D721Med (cell line): ENCODE results near the gene RNF4.

Source experiments
- DNase-seq: peaks from one replicate; pipeline ENCODE4 v3.0.0; 2011; ENCODE audit warnings: low spot score; ENCODE audit not compliant: insufficient read length
- FAIRE-seq: peaks from 2 replicates; lab custom pipeline; 2011; peaks lifted over from hg19 to GRCh38; lab: Jason Lieb, UNC
- TF ChIP-seq, protein P1 (sequence below): IDR thresholded peaks from 2 replicates; pipeline ENCODE4 v1.5.1; 2012; ENCODE audit warnings: mild to moderate bottlenecking, control low read depth; ENCODE audit not compliant: insufficient read depth; ENCODE audit errors: missing control alignments

Gene RNF4

DNA sequence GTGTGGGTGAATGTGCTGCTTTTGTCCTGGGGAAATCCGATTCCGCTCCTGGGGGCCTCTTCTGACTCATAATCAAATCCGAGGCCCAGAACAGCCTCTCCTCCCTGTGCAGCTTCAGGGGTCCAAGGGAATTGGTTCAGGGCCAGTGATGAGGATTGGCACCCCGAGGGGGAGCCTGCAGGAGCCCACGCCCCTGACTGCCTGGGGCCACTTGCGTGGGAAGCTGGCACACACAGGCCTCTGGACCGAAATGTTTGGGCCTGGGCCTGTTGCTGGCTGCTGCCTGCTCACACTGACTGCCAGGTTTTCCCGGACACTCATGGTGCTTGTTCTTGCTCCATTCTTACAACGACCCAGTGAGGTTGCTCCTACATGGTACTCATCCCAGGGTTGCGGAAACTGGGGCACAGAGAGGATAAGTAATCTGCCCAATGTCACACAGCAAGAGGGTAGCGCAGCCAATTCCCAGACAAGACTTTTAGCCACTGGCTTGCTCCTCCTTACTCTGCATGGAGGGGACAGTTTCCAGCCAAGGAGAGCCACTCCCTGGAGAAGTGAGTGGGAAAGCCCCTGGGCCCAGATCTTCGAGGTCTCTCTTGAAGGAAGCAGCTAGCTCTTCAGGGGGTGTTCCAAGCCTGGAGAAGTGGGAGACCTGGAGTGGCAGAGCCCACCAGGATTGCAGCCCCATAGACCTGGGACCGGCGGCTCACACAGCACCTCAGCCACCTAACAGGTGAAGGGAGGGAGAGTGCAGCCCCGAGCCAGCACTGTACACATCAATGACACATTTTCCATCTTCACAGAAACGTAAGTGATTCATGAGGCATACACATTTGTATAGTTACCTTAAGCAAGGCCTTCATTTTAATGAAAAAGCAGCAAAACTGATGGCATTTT is 29.8 kb upstream of the RNF4 start:
- no peak for FAIRE-seq
- TF ChIP-seq, protein P1, sequence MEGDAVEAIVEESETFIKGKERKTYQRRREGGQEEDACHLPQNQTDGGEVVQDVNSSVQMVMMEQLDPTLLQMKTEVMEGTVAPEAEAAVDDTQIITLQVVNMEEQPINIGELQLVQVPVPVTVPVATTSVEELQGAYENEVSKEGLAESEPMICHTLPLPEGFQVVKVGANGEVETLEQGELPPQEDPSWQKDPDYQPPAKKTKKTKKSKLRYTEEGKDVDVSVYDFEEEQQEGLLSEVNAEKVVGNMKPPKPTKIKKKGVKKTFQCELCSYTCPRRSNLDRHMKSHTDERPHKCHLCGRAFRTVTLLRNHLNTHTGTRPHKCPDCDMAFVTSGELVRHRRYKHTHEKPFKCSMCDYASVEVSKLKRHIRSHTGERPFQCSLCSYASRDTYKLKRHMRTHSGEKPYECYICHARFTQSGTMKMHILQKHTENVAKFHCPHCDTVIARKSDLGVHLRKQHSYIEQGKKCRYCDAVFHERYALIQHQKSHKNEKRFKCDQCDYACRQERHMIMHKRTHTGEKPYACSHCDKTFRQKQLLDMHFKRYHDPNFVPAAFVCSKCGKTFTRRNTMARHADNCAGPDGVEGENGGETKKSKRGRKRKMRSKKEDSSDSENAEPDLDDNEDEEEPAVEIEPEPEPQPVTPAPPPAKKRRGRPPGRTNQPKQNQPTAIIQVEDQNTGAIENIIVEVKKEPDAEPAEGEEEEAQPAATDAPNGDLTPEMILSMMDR, result no peak

DNA sequence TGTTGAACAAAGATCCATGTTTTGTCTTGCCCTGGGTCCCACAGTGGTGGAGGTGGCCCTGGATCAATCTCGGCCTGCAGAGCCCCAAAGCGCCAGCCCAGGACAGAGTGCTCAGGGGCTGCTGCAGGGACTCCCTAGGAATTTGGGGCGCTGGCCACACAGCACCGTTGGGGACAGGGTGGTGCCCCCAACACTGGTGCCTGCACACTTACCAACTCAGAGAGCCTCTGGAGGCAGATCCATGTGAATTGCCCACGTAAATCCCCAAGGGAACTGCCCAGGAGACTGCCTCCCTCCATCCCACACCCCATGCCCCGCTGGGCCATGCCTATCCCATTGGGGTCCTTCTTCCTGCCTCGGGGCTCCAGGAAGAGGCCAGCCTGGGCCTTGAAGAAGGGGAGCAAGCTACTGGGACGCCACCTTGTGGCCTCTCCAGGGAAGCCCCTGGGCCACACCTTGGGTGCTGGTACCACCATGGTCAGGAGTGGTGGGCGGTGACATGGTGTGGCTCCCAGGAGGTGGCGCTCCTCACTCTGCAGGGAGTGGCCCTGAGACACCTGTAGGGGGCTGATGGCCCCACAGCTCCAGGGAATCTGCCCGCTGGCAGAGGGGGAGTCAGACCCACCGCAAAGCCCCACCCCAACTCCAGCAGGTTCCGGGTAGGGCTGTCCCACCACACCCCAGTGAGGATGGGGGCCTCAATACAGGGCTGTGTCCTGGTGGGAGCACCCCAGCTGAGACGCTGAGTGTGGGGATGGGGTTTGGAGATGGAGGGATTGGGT is 27.3 kb upstream of the RNF4 start:
- peak; percentile 93 for DNase-seq
- no peak for FAIRE-seq
- TF ChIP-seq, protein P1, result peak; percentile 86

More for the DNA sequence above, 29.8 kb upstream of the RNF4 start:
- DNase-seq, result no peak

- DNase-seq, result no peak
These were observed 26.5 kb upstream of the RNF4 start for GRCh38 chr4:2442175-2442993.

GRCh38 chr4:2443061-2443730 is 25.7 kb upstream of the RNF4 start:
- FAIRE-seq, result no peak
- no peak for DNase-seq
- TF ChIP-seq, protein P1, result no peak

More at GRCh38 chr4:2442175-2442993, 26.5 kb upstream of the RNF4 start:
- TF ChIP-seq, protein P1, result no peak
- FAIRE-seq, result no peak

DNA sequence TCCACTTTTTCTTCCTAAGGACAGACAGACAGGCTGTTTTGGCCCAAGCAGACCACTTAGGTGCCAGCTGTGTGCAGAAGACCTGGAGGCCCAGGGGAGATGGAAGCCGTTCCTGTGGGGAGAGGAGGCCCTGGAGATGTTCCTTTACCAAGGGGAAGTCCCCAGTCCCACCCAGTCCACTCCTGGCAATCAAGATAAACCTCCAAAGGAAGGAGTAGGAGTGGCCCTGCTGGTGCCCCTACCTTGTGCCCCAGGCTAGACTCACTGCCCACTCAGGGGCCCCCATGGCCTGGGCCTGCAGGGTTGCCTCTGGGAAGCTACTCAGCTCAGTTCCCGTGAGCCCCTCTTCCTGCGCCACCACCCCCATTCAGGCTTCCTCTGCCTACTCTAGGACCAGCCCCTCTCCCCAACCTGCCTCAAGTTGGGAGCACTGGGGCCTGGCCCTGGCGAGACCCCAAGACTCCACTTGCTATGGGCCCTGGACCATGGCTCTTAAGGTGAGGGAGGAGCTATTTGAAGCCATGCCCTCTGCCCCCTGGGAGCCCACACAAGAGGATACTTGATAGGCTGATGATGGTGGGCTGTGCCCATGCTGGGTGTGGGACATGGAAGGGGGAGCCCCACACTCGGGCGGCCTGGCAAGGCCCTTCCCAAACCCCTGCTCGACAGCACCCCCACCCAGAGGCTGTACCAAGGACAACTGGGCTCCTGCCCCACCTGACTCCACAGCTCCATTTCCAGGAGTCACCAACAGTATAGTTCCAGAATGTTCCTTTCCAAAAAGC is 24.8 kb upstream of the RNF4 start:
- DNase-seq (no peak), FAIRE-seq (no peak)
- TF ChIP-seq, protein P1, result no peak

- DNase-seq, result no peak
- TF ChIP-seq, protein P1, result no peak
- FAIRE-seq, result no peak
These were observed 23.8 kb upstream of the RNF4 start for GRCh38 chr4:2445130-2445529.
